DMS53 treated with DMSO at 0.1 percent for 48 hours (cell line): ENCODE results near the gene ANKRD42.
"Not testable (repeated sequence)": the region's sequence is repeated elsewhere in the genome, so short reads cannot be mapped to it uniquely, and the experiment has no call there.

Experiments
- DNase-seq: peaks from one replicate; lab custom pipeline; 2025; ENCODE audit not compliant: unreplicated experiment; lab: John Stamatoyannopoulos, UW

The ANKRD42 gene

GRCh38 chr11:83238111-83238510 is 44.6 kb downstream of the ANKRD42 start:
- no peak for DNase-seq

GRCh38 chr11:83241291-83241946 is 47.9 kb downstream of the ANKRD42 start:
- peak; percentile 91 for DNase-seq

DNA sequence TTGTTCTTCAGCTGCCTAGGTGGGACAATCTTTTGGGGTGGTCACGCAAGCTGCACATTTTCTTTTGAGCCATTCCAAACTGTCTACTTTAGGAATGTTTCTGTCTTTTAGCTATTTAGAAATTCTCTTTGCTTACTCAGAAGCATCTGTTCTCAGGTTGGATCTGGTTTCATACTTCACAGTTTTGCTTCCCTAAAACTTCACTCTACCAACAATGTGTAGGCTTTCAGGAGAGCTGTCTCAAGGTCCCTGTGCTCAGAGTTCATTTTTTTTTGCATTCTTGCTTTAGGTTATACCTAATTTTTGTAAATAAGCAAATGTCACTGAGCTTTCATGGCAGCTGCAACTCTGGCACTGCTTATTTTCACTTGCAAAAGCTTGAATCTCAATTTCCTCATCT is 55.9 kb downstream of the ANKRD42 start:
- DNase-seq = no peak

DNA sequence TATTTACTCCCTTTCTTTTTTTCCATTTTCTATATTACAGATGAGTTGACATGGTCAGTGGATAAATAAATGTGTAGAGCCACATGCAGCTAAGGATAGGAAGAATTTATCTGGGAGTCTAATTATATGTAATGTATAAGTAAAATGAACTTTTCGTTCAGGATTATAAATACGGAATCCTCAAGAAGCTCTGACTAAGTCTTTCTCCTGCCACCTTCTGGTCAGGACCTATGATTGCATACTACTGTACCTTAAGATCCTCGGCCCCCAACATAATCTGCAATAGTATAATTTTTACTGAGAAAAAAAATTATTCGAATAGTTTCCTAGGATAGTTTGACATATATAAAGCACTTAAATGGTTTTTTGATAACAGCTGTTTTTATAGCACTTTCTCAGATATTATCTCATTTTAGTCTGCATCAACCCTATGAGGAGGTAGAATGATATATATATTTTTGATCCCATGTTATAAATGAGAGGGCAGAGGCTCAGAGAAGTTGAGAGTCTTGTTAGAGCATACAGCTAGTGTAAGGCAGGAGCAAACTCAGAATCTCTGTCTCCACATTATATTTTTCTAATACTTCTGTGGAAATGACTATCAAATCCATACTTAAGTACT is 56.6 kb downstream of the ANKRD42 start:
- peak; percentile 82 for DNase-seq

DNA sequence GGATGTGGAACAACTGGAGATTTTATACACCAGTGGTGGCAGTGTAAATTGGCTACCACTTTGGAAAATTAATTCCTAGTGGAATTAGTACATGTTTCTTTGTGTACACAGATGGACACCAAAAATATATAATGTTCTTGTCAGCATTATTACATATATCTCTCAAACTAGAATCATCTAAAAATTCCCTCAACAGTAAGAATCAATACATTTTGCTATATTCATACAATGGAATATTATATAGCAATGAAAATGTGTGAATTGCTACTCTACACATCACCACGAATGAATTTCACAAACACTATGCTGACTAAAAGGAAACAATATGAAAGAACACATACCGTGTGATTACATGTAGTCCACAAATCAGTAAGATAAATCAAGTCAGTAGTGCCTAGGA is 58.8 kb downstream of the ANKRD42 start:
- no peak for DNase-seq

DNA sequence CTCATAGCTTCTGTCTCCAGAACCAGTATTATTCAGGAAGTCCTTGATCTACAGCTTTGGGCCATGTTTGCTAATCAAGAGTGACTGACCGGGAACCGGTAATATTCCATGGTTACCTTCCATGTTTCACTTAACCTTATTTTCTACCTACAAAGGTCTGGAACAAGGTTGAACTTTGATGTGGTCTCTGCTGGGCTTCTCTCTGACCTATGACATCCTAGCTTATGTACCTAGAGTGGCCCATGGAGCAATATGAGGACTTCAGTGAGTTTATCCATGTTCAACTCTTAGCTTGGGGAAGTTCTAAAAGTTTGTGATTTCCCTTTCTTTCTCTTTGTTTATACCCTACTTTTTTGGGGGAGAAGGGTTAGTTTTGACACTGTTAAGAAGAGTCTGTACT is 59.4 kb downstream of the ANKRD42 start:
- DNase-seq = no peak

- no peak for DNase-seq
Measured at GRCh38 chr11:83255366-83255765, 61.9 kb downstream of the ANKRD42 start.

DNA sequence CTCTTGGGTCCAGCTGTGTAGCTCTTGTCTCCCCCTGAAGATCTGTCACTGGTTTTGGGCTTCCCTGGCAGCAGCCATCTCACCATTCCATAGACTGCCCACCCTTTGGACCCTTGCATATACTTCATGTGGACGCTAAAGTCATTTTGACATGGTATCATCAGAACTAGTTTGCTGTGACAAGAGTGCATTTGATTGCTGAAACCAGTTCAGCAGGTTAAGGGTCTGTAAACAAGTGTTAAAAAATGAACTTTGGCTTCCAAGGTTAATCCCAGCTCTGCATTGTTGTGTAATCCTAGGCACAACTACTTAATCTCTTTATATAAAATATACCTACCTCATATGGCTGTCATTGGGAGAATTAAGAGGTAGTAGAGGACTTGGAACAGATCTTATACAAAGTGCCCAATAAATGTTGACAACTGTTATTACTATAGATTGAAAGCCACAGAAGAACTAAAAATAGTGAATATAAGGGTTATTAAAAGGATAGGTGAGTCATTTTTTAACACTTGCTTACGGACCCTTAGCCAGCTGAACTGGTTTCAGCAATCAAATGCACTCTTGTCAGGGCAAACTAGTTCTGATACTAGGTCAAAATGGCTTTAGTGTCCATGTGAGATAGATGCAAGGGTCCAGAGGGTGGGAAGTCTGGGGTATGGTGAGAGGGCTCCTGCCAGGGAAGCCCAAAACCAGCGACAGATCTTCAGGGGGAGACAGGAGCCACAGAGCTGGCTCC is 63.3 kb downstream of the ANKRD42 start:
- peak; percentile 73 for DNase-seq

DNA sequence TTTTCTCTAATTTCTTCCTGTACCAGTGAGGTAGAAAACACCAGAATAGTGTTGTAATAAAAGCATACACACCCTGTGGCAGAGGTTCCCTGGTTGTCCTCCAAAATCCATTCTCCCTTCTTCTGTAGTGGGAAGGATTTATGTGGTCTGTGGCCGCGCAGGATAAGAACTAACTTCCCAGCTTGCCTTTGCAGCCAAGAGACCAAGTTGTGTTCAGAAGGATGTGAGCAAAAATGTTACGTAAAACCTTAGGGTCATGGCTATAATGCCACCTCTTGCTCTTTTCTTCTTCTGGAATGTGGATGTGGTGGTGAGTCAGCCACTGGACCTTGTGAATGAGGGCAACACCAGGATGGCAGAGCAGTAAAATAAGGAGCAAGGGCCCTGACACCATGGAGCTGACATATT is 64.3 kb downstream of the ANKRD42 start:
- no peak for DNase-seq

DNA sequence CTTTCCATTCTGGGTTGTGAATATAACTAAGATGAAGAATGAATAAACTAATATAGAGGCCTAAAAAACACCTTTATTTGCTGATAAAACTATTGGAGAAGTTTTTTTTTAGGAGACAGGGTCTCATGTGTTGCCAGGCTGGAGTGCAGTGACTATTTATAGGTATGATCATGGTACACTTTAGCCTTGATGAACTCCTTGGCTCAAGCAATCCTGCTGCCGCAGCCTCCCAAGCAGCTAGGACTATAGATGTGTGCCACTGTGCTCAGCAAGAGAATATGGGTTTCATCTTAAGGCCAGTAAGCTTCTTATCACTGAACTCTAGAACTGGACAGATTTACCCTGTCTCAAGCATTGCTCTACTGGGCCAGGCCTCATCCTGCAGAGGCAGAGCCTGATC is 66.0 kb downstream of the ANKRD42 start:
- DNase-seq = no peak

DNA sequence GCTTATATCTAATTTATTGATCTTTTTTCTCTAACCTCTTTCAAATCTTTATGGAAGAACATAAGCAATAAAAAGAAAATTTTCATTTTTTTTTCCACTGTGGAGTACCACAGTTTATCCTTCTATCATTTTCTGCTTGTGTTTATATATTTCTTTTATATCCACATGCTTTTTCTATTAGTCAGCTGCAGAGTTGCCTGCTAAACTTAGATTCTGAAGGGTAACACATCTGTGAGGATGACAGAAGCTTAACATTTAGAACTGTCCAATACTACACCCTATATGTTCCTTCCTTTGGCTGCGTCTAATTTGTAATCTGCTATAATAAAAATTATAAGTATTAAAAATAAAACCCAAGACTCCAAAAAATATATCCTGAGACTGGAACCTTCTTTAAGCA is 71.8 kb downstream of the ANKRD42 start:
- no peak for DNase-seq

DNA sequence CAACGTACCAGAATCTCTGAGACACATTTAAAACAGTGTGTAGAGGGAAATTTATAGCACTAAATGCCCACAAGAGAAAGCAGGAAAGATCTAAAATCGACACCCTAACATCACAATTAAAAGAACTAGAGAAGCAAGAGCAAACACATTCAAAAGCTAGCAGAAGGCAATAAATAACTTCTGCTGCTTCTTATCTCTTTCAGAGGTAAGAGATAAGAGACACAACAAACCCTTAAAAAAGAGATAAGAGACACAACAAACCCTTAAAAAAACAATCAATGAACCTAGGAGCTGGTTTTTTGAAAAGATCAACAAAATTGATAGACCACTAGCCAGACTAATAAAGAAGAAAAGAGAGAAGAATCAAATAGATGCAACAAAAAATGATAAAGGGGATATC is 75.6 kb downstream of the ANKRD42 start:
- not testable (repeated sequence) for DNase-seq

DNA sequence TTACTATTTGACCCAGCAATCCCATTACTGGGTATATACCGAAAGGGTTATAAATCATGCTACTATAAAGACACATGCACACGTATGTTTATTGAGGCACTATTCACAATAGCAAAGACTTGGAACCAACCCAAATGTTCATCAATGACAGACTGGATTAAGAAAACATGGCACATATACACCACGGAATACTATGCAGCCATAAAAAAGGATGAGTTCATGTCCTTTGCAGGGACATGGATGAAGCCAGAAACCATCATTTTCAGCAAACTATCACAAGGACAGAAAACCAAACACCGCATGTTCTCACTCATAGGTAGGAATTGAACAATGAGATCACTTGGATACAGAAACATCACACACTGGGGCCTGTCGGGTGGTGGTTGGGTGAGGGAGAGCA is 78.2 kb downstream of the ANKRD42 start:
- DNase-seq = not testable (repeated sequence)

DNA sequence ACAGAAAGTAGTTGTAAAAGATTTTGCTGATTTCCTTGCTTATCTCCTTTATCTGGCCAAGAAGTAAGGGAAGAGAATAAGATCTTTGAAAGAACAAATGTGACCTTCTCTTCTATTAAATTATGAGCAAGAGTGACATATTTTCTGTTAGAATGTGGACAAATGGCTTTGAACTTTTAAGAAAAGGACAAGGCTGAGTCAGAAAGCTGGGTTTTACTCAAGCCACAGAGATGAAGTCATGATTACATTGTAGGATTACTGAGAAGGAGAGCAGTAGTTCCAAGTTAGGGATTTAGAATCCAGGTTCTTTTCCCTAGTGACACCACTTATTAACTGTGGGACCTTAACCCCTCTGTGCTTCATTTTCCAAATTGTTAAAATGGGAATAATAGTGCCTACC is 79.1 kb downstream of the ANKRD42 start:
- no peak for DNase-seq

- DNase-seq = no peak
Measured at GRCh38 chr11:83275888-83276641, 82.6 kb downstream of the ANKRD42 start.

DNA sequence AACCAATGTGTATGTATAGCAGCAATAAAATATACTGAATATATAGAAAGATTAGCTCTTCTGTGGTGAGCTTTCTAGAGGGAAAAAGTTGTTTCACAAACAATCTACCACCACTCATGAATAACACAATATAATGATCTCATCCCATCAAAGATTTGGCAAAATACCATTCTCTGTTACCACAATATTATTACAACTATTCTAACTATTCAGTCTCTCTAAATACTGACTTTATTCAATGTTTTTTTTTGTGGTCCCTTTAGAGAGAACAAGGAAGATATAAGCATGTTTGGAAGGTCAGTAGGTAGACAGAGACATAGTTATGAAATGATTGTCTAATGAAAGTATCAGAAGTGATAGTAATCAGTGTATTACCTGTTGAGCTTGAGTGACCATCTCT is 84.8 kb downstream of the ANKRD42 start:
- DNase-seq = no peak

GRCh38 chr11:83280256-83280655 is 86.7 kb downstream of the ANKRD42 start:
- no peak for DNase-seq

DNA sequence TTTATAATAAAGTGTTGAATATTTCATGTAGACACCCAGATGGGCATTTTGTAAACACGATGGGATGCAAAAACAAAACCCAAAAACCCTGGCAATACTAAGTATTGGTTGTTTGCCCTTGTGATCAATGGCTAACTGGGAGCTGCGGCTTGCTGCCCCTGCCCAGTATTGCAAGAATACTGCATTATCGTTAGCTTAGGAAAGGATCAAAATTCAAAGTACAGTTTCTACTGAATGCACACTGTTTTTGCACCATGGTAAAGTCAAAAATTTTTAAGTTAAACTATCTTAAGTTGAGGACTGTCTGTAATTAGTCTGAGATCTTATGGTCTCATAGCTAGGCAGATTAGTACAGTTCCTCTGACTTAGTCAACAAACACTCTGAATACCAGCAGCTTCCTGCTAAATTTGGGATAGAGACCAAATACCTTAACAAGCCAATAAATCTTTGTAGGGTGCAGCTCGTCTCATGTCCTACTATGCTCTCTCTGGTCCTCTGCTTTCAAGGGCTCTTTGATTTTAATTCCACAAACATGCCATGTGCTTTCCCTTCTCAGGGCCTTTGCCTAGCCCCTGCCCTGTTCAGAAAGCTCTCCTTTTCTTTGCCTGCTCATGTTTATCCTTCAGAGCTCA is 88.7 kb downstream of the ANKRD42 start:
- no peak for DNase-seq

DNA sequence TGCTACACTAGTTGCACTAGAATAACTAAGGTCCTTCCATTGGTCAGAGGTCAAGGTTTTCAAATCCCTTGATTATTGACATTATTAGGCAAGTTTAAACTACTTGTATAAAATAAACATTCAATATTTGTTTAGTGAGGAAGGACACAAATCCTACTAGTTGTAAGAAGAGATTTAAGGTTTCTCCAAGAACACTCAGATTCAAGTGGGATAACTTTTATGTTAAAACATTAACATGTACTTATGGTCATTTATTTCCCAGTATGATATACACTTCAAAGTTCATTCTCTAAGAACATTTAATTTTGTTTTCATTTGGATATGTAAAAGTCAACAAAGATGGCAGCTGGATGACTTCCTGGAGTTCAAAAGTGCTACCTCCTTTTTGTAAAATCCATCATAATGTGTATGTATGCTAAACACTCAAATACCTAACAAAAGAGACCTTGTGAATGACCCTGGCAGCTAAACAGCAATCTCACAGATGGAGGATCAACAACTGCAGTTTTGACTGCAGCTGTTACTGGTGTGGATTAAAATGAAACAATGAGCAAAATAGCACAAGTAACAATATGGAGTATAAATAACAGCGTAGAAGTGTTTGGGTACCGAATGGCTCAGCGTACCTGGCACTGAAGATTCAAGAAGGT is 91.1 kb downstream of the ANKRD42 start:
- peak; percentile 63 for DNase-seq

DNA sequence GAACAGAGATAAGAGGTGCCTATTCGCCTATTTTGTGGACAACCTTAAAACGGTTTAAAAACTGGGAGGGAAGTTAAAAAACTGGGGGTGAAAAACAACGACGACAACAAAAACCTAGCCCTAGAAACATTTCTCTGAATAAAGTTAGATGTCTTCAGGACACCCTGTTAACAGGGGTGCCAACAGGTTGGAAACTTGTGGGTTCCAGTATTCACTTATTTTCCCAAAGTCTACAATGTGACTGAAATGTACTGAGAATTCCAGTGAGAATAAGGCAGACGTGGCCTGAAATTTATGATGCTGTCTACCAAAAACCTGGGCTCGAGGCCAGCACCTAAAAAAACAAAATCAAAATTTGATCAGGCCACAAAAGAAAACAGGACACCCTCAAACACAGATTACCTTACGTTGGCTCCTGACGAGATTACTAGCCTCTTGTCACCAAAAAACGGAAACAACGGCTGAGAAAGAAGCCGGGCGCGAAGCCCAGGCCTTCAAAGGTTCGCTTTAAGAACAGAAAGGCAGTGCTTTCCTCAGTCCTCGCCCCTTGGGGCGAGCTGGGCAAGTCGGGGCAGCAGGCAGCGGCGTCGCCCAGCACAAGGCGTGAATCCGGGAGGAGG is 91.7 kb downstream of the ANKRD42 start:
- DNase-seq = no peak
